Neural cell (in vitro differentiated cells): ENCODE data around the gene MINDY2. TPM values are rescaled to one million over a fixed set of nuclear protein-coding genes. Genes with fewer than 3 reads are reported as not detected.

Source experiments
- H2AFZ ChIP-seq: fragments of 200-600, 300-800 bp; sonication (generic), shearing (Covaris generic); 2 replicates; pipeline ENCODE4 v1.6.0; 2014; ENCODE audit warnings: low read depth, mild to moderate bottlenecking, antibody characterized with exemption, low read length, moderate library complexity
- H3F3A ChIP-seq: fragments of 200-600 bp; shearing (Covaris generic); 2 replicates; pipeline ENCODE4 v1.6.1; 2016; ENCODE audit warnings: mild to moderate bottlenecking, moderate library complexity, mixed read lengths, antibody characterized with exemption, low read length; ENCODE audit not compliant: insufficient read depth, poor library complexity, severe bottlenecking
- H3K27ac ChIP-seq: fragments of 200-600, 300-800 bp; sonication (generic), shearing (Covaris generic); 2 replicates; pipeline ENCODE4 v1.5.1; 2014; ENCODE audit warnings: mild to moderate bottlenecking, low read length, moderate library complexity
- H3K27me3 ChIP-seq: fragments of 300-800, 200-600 bp; sonication (generic), shearing (Covaris generic); 2 replicates; pipeline ENCODE4 v1.6.0; 2014; ENCODE audit warnings: mild to moderate bottlenecking, low read depth, low read length, moderate library complexity; ENCODE audit not compliant: insufficient read depth
- H3K36me3 ChIP-seq: fragments of 300-800, 200-600 bp; sonication (generic), shearing (Covaris generic); 2 replicates; pipeline ENCODE4 v1.5.1; 2014; ENCODE audit warnings: mild to moderate bottlenecking, antibody characterized with exemption, low read length, moderate library complexity; ENCODE audit not compliant: insufficient read depth
- H3K4me2 ChIP-seq: fragments of 300-800, 200-600 bp; sonication (generic), shearing (Covaris generic); 2 replicates; pipeline ENCODE4 v1.6.0; 2014; ENCODE audit warnings: mild to moderate bottlenecking, low read length
- H3K4me3 ChIP-seq: fragments of 300-800, 200-600 bp; sonication (generic), shearing (Covaris generic); 2 replicates; pipeline ENCODE4 v1.5.1; 2014; ENCODE audit warnings: mild to moderate bottlenecking, low read length, moderate library complexity
- H3K79me2 ChIP-seq: fragments of 200-600 bp; shearing (Covaris generic); replicated peaks from 2 replicates; pipeline ENCODE4 v1.6.0; 2014; ENCODE audit warnings: mild to moderate bottlenecking, low read length, moderate library complexity; ENCODE audit not compliant: insufficient read depth
- H3K9ac ChIP-seq: fragments of 300-800, 200-600 bp; sonication (generic), shearing (Covaris generic); 2 replicates; pipeline ENCODE4 v1.6.1; 2016; ENCODE audit warnings: mild to moderate bottlenecking, low read length, mixed read lengths
- H3K9me2 ChIP-seq: fragments of 200-600 bp; shearing (Covaris generic); 2 replicates; pipeline ENCODE4 v1.6.1; 2016; ENCODE audit warnings: mild to moderate bottlenecking, low read length, mixed read lengths; ENCODE audit not compliant: insufficient read depth
- H3K9me3 ChIP-seq: fragments of 200-600, 300-800 bp; sonication (generic), shearing (Covaris generic); 2 replicates; pipeline ENCODE4 v1.6.1; 2016; ENCODE audit warnings: mild to moderate bottlenecking, mixed run types, low read length, moderate library complexity, mixed read lengths
- H4K20me1 ChIP-seq: fragments of 200-600 bp; shearing (Covaris generic); 2 replicates; pipeline ENCODE4 v1.6.1; 2016; ENCODE audit warnings: mild to moderate bottlenecking, mixed run types; ENCODE audit not compliant: insufficient read depth
- EP300 ChIP-seq: fragments of 450-650 bp; conservative IDR thresholded peaks from 2 replicates; pipeline ENCODE4 v1.6.1; 2014; ENCODE audit warnings: antibody characterized with exemption, mild to moderate bottlenecking, moderate library complexity; ENCODE audit not compliant: poor library complexity, severe bottlenecking
- EZH2 ChIP-seq: fragments of 200-600, 300-800 bp; shearing (Covaris generic), sonication (generic); IDR thresholded peaks from 2 replicates; pipeline ENCODE4 v1.6.1; 2014; ENCODE audit warnings: antibody characterized with exemption, low read length, borderline replicate concordance, mild to moderate bottlenecking; ENCODE audit not compliant: insufficient read depth, poor library complexity, severe bottlenecking
- MXI1 ChIP-seq: fragments of 450-650 bp; conservative IDR thresholded peaks from 2 replicates; pipeline ENCODE4 v1.6.1; 2014; ENCODE audit warnings: antibody characterized with exemption, mild to moderate bottlenecking; ENCODE audit not compliant: poor library complexity, severe bottlenecking
- POLR2AphosphoS5 ChIP-seq: IDR thresholded peaks from 2 replicates; pipeline ENCODE4 v1.6.1; 2012
- RAD21 ChIP-seq: fragments of 450-650 bp; conservative IDR thresholded peaks from 2 replicates; pipeline ENCODE4 v1.6.1; 2014; ENCODE audit warnings: antibody characterized with exemption, mild to moderate bottlenecking, moderate library complexity
- SMC3 ChIP-seq: fragments of 450-650 bp; conservative IDR thresholded peaks from 2 replicates; pipeline ENCODE4 v1.6.1; 2014; ENCODE audit warnings: antibody characterized with exemption, mild to moderate bottlenecking, moderate library complexity; ENCODE audit not compliant: poor library complexity
- TAF1 ChIP-seq: IDR thresholded peaks from 2 replicates; pipeline ENCODE4 v1.6.1; 2012; ENCODE audit warnings: low read depth
- polyA plus RNA-seq: library from polyadenylated mRNA; depleted of rRNA; stranded (reverse); fragments of >200 nt; gene quantifications from 2 replicates; pipeline ENCODE4 v1.2.3, GENCODE V29; 2014
- TF ChIP-seq, protein P1 (sequence below): fragments of 450-650 bp; IDR thresholded peaks from 2 replicates; pipeline ENCODE4 v1.5.1; 2014; ENCODE audit warnings: antibody characterized with exemption, mild to moderate bottlenecking, moderate library complexity; ENCODE audit not compliant: poor library complexity, severe bottlenecking
- TF ChIP-seq, protein P2 (sequence below): IDR thresholded peaks from 2 replicates; pipeline ENCODE4 v1.6.1; 2012; ENCODE audit warnings: borderline replicate concordance

Gene MINDY2
- polyA plus RNA-seq, 1 donor from 2014 or later, result 22.8 TPM

DNA sequence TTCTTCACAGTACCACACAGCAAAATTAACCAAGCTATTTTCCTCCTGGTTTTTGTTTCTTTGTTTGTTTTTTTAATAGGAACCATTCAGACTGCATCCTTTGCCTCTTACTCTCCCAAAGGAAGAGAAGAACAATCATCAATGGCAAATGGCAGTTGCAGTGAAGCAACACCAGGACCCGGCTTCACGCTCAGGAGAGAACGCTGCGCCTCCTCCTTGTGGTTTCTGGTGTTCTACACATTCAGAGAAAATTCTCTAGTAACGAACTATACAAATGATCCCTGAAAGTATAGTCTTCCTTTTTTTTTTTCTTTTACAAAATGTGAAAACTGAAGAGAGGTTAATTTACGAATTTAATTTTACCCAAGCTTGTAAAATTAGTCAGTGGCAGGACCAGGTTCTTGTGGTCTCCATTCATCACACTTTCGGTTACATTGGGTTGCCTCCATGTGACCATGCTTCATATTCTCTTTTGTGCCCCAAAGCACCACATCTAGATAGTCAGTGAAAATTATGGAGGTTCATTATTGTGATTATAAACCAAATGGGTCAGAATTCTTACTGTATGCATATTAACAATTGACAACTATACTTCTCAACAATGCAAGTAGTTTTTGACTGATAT lies 10.6 kb upstream of the MINDY2 start:
- H3K36me3 ChIP-seq, result no peaks in the 10 kb centered on the region
- no peak overlapping the region for H3K27ac ChIP-seq
- no peaks in the 10 kb centered on the region for H3K79me2 ChIP-seq
- no peak overlapping the region for H3K9ac ChIP-seq
- no peaks in the 10 kb centered on the region for H3K27me3 ChIP-seq
- no peaks in the 10 kb centered on the region for H4K20me1 ChIP-seq
- H3K4me3 ChIP-seq, result no peak overlapping the region
- no peaks in the 10 kb centered on the region for H3K9me2 ChIP-seq
- H3K9me3 ChIP-seq, result no peaks in the 10 kb centered on the region
- no peaks in the 10 kb centered on the region for H3F3A ChIP-seq
- TF ChIP-seq POLR2AphosphoS5 (no peak), MXI1 (no peak), EP300 (no peak), RAD21 (no peak), EZH2 (no peak), SMC3 (no peak), TAF1 (no peak)
- TF ChIP-seq, protein P1, sequence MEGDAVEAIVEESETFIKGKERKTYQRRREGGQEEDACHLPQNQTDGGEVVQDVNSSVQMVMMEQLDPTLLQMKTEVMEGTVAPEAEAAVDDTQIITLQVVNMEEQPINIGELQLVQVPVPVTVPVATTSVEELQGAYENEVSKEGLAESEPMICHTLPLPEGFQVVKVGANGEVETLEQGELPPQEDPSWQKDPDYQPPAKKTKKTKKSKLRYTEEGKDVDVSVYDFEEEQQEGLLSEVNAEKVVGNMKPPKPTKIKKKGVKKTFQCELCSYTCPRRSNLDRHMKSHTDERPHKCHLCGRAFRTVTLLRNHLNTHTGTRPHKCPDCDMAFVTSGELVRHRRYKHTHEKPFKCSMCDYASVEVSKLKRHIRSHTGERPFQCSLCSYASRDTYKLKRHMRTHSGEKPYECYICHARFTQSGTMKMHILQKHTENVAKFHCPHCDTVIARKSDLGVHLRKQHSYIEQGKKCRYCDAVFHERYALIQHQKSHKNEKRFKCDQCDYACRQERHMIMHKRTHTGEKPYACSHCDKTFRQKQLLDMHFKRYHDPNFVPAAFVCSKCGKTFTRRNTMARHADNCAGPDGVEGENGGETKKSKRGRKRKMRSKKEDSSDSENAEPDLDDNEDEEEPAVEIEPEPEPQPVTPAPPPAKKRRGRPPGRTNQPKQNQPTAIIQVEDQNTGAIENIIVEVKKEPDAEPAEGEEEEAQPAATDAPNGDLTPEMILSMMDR, result no peak
- TF ChIP-seq, protein P2, sequence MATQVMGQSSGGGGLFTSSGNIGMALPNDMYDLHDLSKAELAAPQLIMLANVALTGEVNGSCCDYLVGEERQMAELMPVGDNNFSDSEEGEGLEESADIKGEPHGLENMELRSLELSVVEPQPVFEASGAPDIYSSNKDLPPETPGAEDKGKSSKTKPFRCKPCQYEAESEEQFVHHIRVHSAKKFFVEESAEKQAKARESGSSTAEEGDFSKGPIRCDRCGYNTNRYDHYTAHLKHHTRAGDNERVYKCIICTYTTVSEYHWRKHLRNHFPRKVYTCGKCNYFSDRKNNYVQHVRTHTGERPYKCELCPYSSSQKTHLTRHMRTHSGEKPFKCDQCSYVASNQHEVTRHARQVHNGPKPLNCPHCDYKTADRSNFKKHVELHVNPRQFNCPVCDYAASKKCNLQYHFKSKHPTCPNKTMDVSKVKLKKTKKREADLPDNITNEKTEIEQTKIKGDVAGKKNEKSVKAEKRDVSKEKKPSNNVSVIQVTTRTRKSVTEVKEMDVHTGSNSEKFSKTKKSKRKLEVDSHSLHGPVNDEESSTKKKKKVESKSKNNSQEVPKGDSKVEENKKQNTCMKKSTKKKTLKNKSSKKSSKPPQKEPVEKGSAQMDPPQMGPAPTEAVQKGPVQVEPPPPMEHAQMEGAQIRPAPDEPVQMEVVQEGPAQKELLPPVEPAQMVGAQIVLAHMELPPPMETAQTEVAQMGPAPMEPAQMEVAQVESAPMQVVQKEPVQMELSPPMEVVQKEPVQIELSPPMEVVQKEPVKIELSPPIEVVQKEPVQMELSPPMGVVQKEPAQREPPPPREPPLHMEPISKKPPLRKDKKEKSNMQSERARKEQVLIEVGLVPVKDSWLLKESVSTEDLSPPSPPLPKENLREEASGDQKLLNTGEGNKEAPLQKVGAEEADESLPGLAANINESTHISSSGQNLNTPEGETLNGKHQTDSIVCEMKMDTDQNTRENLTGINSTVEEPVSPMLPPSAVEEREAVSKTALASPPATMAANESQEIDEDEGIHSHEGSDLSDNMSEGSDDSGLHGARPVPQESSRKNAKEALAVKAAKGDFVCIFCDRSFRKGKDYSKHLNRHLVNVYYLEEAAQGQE, result no peak
- no peak overlapping the region for H2AFZ ChIP-seq
- no peak overlapping the region for H3K4me2 ChIP-seq

DNA sequence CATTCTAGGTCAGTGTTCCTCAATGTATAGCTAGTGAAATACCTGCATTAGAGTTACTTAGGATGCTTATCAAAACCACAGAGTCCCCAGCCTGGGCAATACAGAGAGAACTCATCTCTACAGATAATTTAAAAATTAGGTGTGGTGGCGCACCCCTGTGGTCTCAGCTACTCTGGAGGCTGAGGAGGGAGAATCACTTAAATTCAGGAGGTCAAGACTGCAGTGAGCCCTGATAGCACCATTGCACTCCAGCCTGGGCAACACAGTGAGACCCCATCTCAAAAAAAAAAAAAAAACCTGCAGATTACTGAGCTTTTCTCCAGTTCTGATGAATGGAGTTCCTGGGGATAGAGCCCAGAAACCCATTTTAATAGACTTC lies 10.1 kb upstream of the MINDY2 start:
- Histone ChIP-seq H3K9me3 (no peaks in the 10 kb centered on the region), H3K9ac (no peak overlapping the region), H3K4me2 (no peak overlapping the region), H3K79me2 (no peaks in the 10 kb centered on the region), H3K27ac (no peak overlapping the region), H3K4me3 (no peak overlapping the region), H4K20me1 (no peaks in the 10 kb centered on the region), H3F3A (no peaks in the 10 kb centered on the region), H2AFZ (no peak overlapping the region), H3K27me3 (no peaks in the 10 kb centered on the region), H3K36me3 (no peaks in the 10 kb centered on the region), H3K9me2 (no peaks in the 10 kb centered on the region)
- TF ChIP-seq EZH2, result no peak
- TF ChIP-seq, protein P1, result no peak
- TF ChIP-seq POLR2AphosphoS5, result no peak
- TF ChIP-seq EP300, result no peak
- no peak for TF ChIP-seq RAD21
- no peak for TF ChIP-seq SMC3
- TF ChIP-seq, protein P2, result no peak
